Activated CD8-positive, alpha-beta memory T cell treated with anti-CD3 and anti-CD28 coated beads for 1 hour (primary cell): Measurements from ENCODE around the gene PRRT1.
A peak's percentile ranks its signal among the peaks of the same experiment; 100 is the strongest.
"Not testable (repeated sequence)": the region's sequence is repeated elsewhere in the genome, so short reads cannot be mapped to it uniquely, and the experiment has no call there.

Source experiments
- DNase-seq, 2 donors: peaks; one replicate each; pipeline ENCODE4 v3.0.0-alpha.2; 2020; ENCODE audit warnings: low read depth in 1 of 2; ENCODE audit errors: extremely low read depth in 1 of 2

The PRRT1 gene

GRCh38 chr6:32151863-32152768 lies at the start of gene PRRT1:
Gene PRRT1 (minus strand): TSS chr6:32151939. CDS start chr6:32151827, 112 bp downstream.
- DNase-seq = no peak

GRCh38 chr6:32200711-32201475 lies 49.2 kb upstream of the PRRT1 start:
- DNase-seq = no peak

GRCh38 chr6:32198866-32199265 lies 47.1 kb upstream of the PRRT1 start:
- DNase-seq = no peak

GRCh38 chr6:32198345-32198696 lies 46.6 kb upstream of the PRRT1 start:
- no peak for DNase-seq

- DNase-seq = no peak
Observed at GRCh38 chr6:32196682-32197616, 45.2 kb upstream of the PRRT1 start.

- peak in 1 of 2 donors; percentile 48 for DNase-seq
Observed at GRCh38 chr6:32195902-32196681, 44.4 kb upstream of the PRRT1 start.

- peak; percentile 99 to 100 for DNase-seq
Observed at GRCh38 chr6:32195652-32195901, 43.8 kb upstream of the PRRT1 start.

GRCh38 chr6:32194825-32195651 lies 43.3 kb upstream of the PRRT1 start:
- no peak for DNase-seq

- no peak for DNase-seq
Observed at GRCh38 chr6:32194388-32194787, 42.6 kb upstream of the PRRT1 start.

- DNase-seq = not testable (repeated sequence)
Observed at GRCh38 chr6:32193096-32193495, 41.4 kb upstream of the PRRT1 start.

GRCh38 chr6:32192608-32193039 lies 40.9 kb upstream of the PRRT1 start, which contains the start of gene GPSM3:
Gene GPSM3 (minus strand): TSS chr6:32192643. CDS start chr6:32192513, 130 bp downstream.
- peak in 1 of 2 donors; percentile 42 for DNase-seq

GRCh38 chr6:32191696-32192607 lies 40.2 kb upstream of the PRRT1 start:
- no peak for DNase-seq

- no peak for DNase-seq
Observed at GRCh38 chr6:32190911-32191677, 39.4 kb upstream of the PRRT1 start.

GRCh38 chr6:32190054-32190851 lies 38.5 kb upstream of the PRRT1 start, which contains the start of gene PBX2:
Gene PBX2 (minus strand): TSS chr6:32190202. CDS start chr6:32189915, 287 bp downstream.
- peak; percentile 57 to 72 for DNase-seq

- DNase-seq = no peak
Observed at GRCh38 chr6:32189742-32190053, 38.0 kb upstream of the PRRT1 start.

GRCh38 chr6:32189069-32189741 lies 37.5 kb upstream of the PRRT1 start:
- DNase-seq = no peak
